Calu3 (cell line): ENCODE results near the gene FAM13A. TPM values are rescaled to one million over a fixed set of nuclear protein-coding genes. Genes with fewer than 3 reads are reported as not detected.

ENCODE experiments used
- BruUV-seq: library from RNA; stranded (reverse); fragments of 400-500 nt; replicated peaks from 2 replicates; lab custom pipeline; 2021; lab: Mats Ljungman, UMichigan
- CTCF ChIA-PET: fragments of 300-600 bp; sonication (Branson Sonifier 250); formaldehyde crosslinking; loops from one replicate; lab custom pipeline; 2022; ENCODE audit warnings: antibody characterized with exemption; lab: Charles Lee
- DNase-seq: peaks from one replicate; pipeline ENCODE4 v3.0.0; 2022
- H3K27ac Mint-ChIP-seq: one replicate; pipeline ENCODE4 v1.8.0; 2022; ENCODE audit warnings: mixed read lengths; ENCODE audit not compliant: unreplicated experiment
- H3K27me3 Mint-ChIP-seq: one replicate; pipeline ENCODE4 v1.8.0; 2022; ENCODE audit warnings: mixed read lengths; ENCODE audit not compliant: unreplicated experiment
- H3K36me3 Mint-ChIP-seq: one replicate; pipeline ENCODE4 v1.8.0; 2022; ENCODE audit warnings: mild to moderate bottlenecking, moderate library complexity, mixed read lengths; ENCODE audit not compliant: insufficient read depth, unreplicated experiment
- H3K4me1 Mint-ChIP-seq: one replicate; pipeline ENCODE4 v1.8.0; 2022; ENCODE audit warnings: mild to moderate bottlenecking, low read depth, mixed read lengths; ENCODE audit not compliant: unreplicated experiment
- H3K4me3 Mint-ChIP-seq: one replicate; pipeline ENCODE4 v1.8.0; 2022; ENCODE audit warnings: mild to moderate bottlenecking, low read depth, moderate library complexity, mixed read lengths; ENCODE audit not compliant: unreplicated experiment
- H3K9me3 Mint-ChIP-seq: one replicate; pipeline ENCODE4 v1.8.0; 2022; ENCODE audit warnings: low read depth, mixed read lengths; ENCODE audit not compliant: unreplicated experiment
- intact Hi-C: fragments of 100-400 bp; cut with micrococcal nuclease; formaldehyde crosslinking; loops from one replicate; pipeline ENCODE4 v1.10.0; 2022; ENCODE audit not compliant: unreplicated experiment
- total RNA-seq: library from RNA; stranded (reverse); gene quantifications from 2 replicates; pipeline ENCODE4 v1.2.3, GENCODE V29; 2022
- TF ChIP-seq, protein P1 (sequence below): fragments of 200-600 bp; IDR thresholded peaks from one replicate; pipeline ENCODE4 v1.8.0; 2022; ENCODE audit warnings: antibody characterized with exemption; ENCODE audit not compliant: unreplicated experiment

Gene FAM13A
- total RNA-seq, 1 experiment from 2014 or later: 13.5 TPM

DNA sequence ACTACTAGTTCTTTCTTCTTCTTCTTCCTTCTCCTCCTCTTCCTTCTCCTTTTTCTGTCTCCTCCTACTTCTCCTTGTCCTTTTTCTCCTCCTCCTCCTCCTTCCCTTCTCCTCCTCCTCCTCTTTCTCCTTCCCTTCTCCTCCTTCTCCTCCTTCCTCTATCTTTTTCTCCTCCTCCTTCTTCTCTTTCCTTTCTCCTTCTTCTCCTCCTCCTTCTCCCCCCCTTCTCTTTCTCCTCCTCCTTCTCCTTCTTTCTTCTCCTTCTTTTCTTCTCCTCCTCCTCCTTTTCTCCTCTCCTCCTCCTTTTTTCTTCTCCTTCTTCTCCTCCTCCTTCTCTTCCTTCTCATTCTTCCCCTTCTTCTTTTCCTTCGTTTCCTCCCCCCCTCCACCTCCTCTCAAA is 337.6 kb downstream of the FAM13A start:
- no peak for DNase-seq
- no TSS peak for BruUV-seq
- TF ChIP-seq, protein P1, sequence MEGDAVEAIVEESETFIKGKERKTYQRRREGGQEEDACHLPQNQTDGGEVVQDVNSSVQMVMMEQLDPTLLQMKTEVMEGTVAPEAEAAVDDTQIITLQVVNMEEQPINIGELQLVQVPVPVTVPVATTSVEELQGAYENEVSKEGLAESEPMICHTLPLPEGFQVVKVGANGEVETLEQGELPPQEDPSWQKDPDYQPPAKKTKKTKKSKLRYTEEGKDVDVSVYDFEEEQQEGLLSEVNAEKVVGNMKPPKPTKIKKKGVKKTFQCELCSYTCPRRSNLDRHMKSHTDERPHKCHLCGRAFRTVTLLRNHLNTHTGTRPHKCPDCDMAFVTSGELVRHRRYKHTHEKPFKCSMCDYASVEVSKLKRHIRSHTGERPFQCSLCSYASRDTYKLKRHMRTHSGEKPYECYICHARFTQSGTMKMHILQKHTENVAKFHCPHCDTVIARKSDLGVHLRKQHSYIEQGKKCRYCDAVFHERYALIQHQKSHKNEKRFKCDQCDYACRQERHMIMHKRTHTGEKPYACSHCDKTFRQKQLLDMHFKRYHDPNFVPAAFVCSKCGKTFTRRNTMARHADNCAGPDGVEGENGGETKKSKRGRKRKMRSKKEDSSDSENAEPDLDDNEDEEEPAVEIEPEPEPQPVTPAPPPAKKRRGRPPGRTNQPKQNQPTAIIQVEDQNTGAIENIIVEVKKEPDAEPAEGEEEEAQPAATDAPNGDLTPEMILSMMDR: no peak
- no peaks in the 10 kb centered on the region for H3K27me3 Mint-ChIP-seq
- peaks cover 5% of the 10 kb centered on the region for H3K9me3 Mint-ChIP-seq
- H3K27ac Mint-ChIP-seq: no peak overlapping the region
- no peaks in the 10 kb centered on the region for H3K36me3 Mint-ChIP-seq
- no peak overlapping the region for H3K4me3 Mint-ChIP-seq
- intact Hi-C loops: no loop called here
- CTCF ChIA-PET: no interaction called here
- no peaks in the 10 kb centered on the region for H3K4me1 Mint-ChIP-seq

- Mint-ChIP-seq H3K4me1 (no peaks in the 10 kb centered on the region), H3K27ac (no peak overlapping the region), H3K36me3 (no peaks in the 10 kb centered on the region), H3K9me3 (peaks cover 5% of the 10 kb centered on the region), H3K27me3 (no peaks in the 10 kb centered on the region), H3K4me3 (no peak overlapping the region)
- intact Hi-C loops: no loop called here
- CTCF ChIA-PET: interaction anchor here (0.5 kb wide), 1 partner anchor 72 kb away, joined by 8 read pairs; no protein-coding TSS in a partner anchor
- BruUV-seq: no TSS peak
- TF ChIP-seq, protein P1: no peak
- no peak for DNase-seq
Measured at GRCh38 chr4:88718098-88718497, 338.9 kb downstream of the FAM13A start.

- Mint-ChIP-seq H3K4me1 (no peaks in the 10 kb centered on the region), H3K36me3 (no peaks in the 10 kb centered on the region), H3K4me3 (no peak overlapping the region), H3K27me3 (no peaks in the 10 kb centered on the region), H3K9me3 (peaks cover 5% of the 10 kb centered on the region), H3K27ac (no peak overlapping the region)
- intact Hi-C loops: no loop called here
- CTCF ChIA-PET: interaction anchor here (0.7 kb wide), 1 partner anchor 82 kb away, joined by 3 read pairs; no protein-coding TSS in a partner anchor
- no TSS peak for BruUV-seq
- no peak for DNase-seq
- TF ChIP-seq, protein P1: no peak
Measured at GRCh38 chr4:88713782-88714181, 343.2 kb downstream of the FAM13A start.

DNA sequence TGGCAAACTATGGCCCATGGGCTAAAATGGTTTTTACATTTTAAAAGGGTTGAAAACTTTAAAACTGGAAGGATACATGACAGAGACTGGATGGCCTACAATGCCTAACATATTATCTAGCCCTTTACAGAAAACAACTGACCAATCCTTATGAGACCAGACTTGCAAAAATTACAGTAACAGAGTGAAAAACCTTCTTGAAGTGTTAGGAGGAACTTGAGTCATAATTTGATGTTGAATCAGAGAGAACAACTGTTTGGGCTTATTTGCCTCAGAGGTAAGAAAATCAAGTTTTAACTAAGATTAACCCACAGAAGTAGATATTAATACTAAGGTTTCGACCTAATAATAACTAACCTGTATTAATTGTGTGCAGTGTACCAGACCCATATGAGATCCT is 347.0 kb downstream of the FAM13A start:
- intact Hi-C loops: loop anchor here (5.0 kb wide), 1 partner anchor 312 kb away; no protein-coding TSS in a partner anchor
- Mint-ChIP-seq H3K4me1 (no peaks in the 10 kb centered on the region), H3K27ac (no peak overlapping the region), H3K36me3 (no peaks in the 10 kb centered on the region), H3K9me3 (no peaks in the 10 kb centered on the region), H3K27me3 (no peaks in the 10 kb centered on the region), H3K4me3 (no peak overlapping the region)
- BruUV-seq: no TSS peak
- TF ChIP-seq, protein P1: no peak
- DNase-seq: no peak
- CTCF ChIA-PET: no interaction called here
